Measurements from ENCODE around the gene PTGES2. TPM values are rescaled to one million over a fixed set of nuclear protein-coding genes. Genes with fewer than 3 reads are reported as not detected.
A peak's percentile ranks its signal among the peaks of the same experiment; 100 is the strongest.

PTGES2 gene
- total RNA-seq, 1 donor from 2014 or later, result 44.1 TPM

DNA sequence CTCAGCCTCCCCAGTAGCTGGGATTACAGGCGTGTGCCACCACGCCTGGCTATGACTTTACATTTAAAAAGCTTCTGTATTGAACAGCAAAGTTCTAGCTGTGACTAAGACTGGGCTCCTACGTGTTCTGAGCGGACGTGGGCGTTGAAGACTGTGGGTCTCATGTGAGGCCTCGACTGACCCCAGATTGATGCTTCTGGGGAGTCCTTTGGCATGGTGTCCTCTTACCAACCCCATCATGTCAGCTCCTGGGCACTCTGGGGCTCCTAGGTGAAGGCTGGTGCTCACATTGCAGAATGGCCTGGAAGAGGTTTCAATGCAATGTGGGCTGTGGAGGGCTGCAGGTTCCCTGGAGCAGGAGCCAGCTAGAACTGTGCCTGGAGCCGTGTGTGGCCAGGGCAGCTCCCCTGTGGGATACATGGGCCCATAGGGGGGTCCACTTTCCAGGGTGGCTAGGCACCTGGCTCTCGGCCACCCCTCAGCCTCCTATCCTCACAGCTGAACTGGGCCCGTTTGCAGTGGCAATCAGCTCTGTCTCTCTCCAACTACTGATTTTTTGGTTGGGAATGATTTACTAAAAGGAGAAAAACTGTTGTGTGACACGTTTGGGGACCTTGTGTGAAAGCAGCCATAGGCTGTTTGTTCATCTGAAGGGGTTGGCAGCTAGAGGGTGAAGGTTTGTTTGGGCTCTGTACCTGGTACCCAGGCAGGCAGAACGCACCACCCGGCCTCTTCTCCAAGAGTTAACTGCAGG lies 29.8 kb downstream of the PTGES2 start:
- Histone ChIP-seq H3K79me2 (ENCODE audit: insufficient read depth, low read length) (peaks cover 78% of the 10 kb centered on the region), H3K4me2 (ENCODE audit: low read length) (peak overlapping the region; percentile 92), H3K4me3 (ENCODE audit: insufficient read depth, low read depth, low read length) (peak overlapping the region; percentile 66), H3K4me1 (ENCODE audit: insufficient read depth, low read length) (peaks cover 63% of the 10 kb centered on the region), H4K20me1 (ENCODE audit: insufficient read depth, low read length) (peaks cover 31% of the 10 kb centered on the region), H3K9ac (ENCODE audit: low read length) (peak overlapping the region; percentile 94), H3K27me3 (ENCODE audit: insufficient read depth, low read length) (no peaks in the 10 kb centered on the region), H3K36me3 (ENCODE audit: insufficient read depth, low read length) (no peaks in the 10 kb centered on the region), H3K9me3 (ENCODE audit: insufficient read depth, low read depth, low read length) (no peaks in the 10 kb centered on the region), H2AFZ (ENCODE audit: low read depth, low read length) (no peak overlapping the region), H3K27ac (ENCODE audit: low read depth, low read length) (peak overlapping the region; percentile 99)
- FAIRE-seq (no peak), DNase-seq (ENCODE audit: low read depth) (no peak)
- Mint-ChIP-seq H3K4me1 (ENCODE audit: low read depth, unreplicated experiment) (peaks cover 43% of the 10 kb centered on the region), H3K27me3 (ENCODE audit: low read depth, unreplicated experiment) (no peaks in the 10 kb centered on the region), H3K9me3 (ENCODE audit: unreplicated experiment) (no peaks in the 10 kb centered on the region), H3K4me3 (ENCODE audit: unreplicated experiment) (peak overlapping the region; percentile 90), H3K36me3 (ENCODE audit: low read depth, unreplicated experiment) (peaks cover 6% of the 10 kb centered on the region), H3K27ac (ENCODE audit: unreplicated experiment) (peak overlapping the region; percentile 100)
- no peak for TF ChIP-seq EZH2 (IDR thresholded peaks at IDR 0.05; ENCODE audit: insufficient read depth, low read length)
- no peak for TF ChIP-seq CTCF (IDR thresholded peaks at IDR 0.05; ENCODE audit: insufficient read depth, low read depth, low read length)

DNA sequence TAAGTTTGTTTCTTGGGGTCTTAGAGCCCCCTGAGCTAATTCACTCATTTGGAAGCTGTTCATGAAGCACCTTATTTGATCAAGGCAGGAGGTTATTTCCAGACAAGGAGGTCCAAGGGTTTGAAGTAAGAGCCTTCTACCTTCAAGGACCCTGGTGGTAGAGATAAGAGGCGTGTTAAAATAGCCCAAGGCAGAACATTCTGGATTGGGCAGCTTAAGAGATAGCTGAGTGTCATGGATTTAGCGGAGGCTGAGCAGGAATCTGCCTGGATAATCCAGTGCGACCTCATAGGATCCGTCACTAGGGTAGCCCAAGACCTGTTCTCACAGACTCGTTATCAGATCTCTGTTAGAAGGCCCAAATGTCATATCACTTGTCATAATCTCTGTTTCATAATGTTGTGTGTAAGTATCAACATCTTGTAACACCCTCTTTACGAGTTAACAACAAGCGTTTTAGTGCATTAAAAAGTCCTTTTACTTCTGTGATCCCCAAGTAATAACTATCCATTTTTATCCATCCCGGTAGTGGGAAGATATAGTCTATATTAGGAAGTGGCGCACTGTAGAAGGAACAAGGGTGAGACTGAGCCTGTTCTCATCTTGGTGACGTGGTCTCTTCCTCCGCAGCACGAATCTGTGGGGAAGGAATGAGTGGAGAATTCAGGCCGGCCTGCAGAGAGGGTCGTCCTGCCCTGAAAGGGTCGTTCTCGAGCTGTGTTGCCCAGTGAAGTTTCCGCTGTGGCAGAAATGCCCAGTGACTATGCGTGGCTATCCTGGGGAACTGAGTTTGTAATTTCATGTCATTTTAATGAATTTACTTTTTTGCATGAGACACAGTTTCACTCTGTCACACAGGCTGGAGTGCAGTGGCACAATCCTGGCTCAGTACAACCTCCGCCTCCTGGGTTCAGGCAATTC lies 30.7 kb downstream of the PTGES2 start:
- DNase-seq (ENCODE audit: low read depth) (no peak), FAIRE-seq (no peak)
- Histone ChIP-seq H3K4me2 (ENCODE audit: low read length) (no peak overlapping the region), H3K4me3 (ENCODE audit: insufficient read depth, low read depth, low read length) (no peak overlapping the region), H3K9ac (ENCODE audit: low read length) (peak overlapping the region; percentile 94), H3K27ac (ENCODE audit: low read depth, low read length) (peak overlapping the region; percentile 99), H3K27me3 (ENCODE audit: insufficient read depth, low read length) (no peaks in the 10 kb centered on the region), H2AFZ (ENCODE audit: low read depth, low read length) (no peak overlapping the region), H3K9me3 (ENCODE audit: insufficient read depth, low read depth, low read length) (no peaks in the 10 kb centered on the region), H3K4me1 (ENCODE audit: insufficient read depth, low read length) (peaks cover 71% of the 10 kb centered on the region), H4K20me1 (ENCODE audit: insufficient read depth, low read length) (peaks cover 31% of the 10 kb centered on the region), H3K36me3 (ENCODE audit: insufficient read depth, low read length) (no peaks in the 10 kb centered on the region), H3K79me2 (ENCODE audit: insufficient read depth, low read length) (peaks cover 78% of the 10 kb centered on the region)
- H3K4me3 Mint-ChIP-seq (ENCODE audit: unreplicated experiment), result no peak overlapping the region
- no peaks in the 10 kb centered on the region for H3K27me3 Mint-ChIP-seq (ENCODE audit: low read depth, unreplicated experiment)
- peaks cover 43% of the 10 kb centered on the region for H3K4me1 Mint-ChIP-seq (ENCODE audit: low read depth, unreplicated experiment)
- TF ChIP-seq EZH2 (IDR thresholded peaks at IDR 0.05; ENCODE audit: insufficient read depth, low read length) (no peak), CTCF (IDR thresholded peaks at IDR 0.05; ENCODE audit: insufficient read depth, low read depth, low read length) (no peak)
- no peaks in the 10 kb centered on the region for H3K9me3 Mint-ChIP-seq (ENCODE audit: unreplicated experiment)
- H3K27ac Mint-ChIP-seq (ENCODE audit: unreplicated experiment), result peak overlapping the region; percentile 100
- H3K36me3 Mint-ChIP-seq (ENCODE audit: low read depth, unreplicated experiment), result no peaks in the 10 kb centered on the region
